SKM-1 (cell line): ENCODE data around the gene RGS6.
"Not testable (repeated sequence)": the region's sequence is repeated elsewhere in the genome, so short reads cannot be mapped to it uniquely, and the experiment has no call there.

Source experiments
- DNase-seq: peaks from one replicate; lab custom pipeline; 2025; ENCODE audit not compliant: unreplicated experiment; lab: John Stamatoyannopoulos, UW

Gene RGS6

GRCh38 chr14:71932229-71932981, at the start of gene RGS6:
RGS6 (plus strand) TSS chr14:71932429.
- DNase-seq: no peak

DNA sequence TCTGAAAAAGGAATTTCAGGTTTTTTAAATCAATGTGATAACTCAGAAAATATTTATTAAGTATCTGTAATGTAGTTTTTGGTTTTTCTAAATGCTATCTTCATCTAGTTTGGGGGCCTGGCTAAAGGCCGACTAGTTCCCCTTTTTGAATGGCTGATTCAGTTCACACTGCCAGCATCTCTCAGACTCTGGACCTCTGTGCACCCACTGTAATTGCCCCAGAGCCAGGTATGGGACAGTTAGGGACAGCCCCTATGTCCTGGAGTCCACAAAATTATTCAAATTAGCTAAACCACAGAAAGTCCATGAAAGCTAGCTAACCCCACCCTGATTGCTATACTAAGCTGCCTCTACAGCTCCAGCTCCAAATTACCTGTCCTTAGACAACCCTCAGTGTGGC, 49.1 kb upstream of the RGS6 start:
- DNase-seq: no peak

DNA sequence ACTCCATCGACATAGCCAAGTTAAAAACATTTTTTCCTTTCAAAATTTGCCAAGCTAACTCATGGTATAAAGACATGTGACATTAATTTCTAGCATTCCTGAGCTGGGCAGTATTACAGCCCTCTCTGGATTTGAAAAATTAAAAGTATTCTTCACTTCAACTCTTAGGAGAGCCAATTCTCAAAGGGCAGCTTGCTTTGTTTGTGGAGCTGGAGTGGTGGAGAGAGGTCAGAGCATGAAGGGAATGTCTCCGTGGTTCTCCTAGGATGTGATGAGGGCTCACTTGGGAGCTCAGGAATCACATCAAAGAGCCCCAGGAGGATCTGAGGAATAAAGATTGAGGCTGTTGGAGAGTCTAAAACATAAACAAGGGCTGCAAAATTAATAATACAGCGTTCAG, 46.9 kb upstream of the RGS6 start:
- DNase-seq: no peak

DNA sequence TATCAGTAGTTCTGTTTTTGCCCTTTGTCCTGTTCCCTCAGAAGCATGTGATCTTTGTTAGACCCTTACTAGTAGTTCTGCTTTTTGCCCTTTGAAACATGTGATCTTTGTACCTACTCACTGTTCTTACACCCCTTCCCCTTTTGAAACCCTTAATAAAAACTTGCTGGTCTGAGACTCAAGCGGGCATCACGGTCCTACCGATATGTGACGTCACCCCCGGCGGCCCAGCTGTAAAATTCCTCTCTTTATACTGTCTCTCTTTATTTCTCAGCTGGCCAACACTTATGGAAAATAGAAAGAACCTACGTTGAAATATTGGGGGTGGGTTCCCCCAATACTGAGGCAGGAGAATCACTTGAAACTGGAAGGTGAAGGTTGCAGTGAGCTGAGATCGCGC, 44.4 kb upstream of the RGS6 start:
- DNase-seq: not testable (repeated sequence)

- DNase-seq: no peak
Measured at GRCh38 chr14:71890541-71890940, 41.7 kb upstream of the RGS6 start.

GRCh38 chr14:71891185-71891584, 41.0 kb upstream of the RGS6 start:
- no peak for DNase-seq

GRCh38 chr14:71891970-71892369, 40.3 kb upstream of the RGS6 start:
- DNase-seq: no peak

DNA sequence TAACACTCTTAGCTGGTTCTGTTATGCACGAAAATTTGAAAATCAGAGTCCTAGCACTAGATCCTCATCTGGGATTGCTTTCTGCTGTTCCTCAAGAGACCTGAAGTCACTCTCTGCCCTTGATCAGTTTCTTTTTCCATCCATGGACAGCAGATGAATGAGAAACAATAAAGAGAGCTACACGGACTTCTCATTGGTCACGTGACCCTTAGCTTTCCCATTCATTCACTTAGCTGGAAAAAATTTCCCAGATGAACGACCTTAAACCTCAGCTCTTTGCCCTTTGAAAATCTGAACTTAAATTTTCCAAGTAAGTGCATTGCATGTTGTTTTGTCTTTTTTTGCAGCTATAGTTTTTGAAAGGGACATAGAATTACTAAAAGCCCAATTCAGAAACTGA, 27.2 kb upstream of the RGS6 start:
- no peak for DNase-seq

DNA sequence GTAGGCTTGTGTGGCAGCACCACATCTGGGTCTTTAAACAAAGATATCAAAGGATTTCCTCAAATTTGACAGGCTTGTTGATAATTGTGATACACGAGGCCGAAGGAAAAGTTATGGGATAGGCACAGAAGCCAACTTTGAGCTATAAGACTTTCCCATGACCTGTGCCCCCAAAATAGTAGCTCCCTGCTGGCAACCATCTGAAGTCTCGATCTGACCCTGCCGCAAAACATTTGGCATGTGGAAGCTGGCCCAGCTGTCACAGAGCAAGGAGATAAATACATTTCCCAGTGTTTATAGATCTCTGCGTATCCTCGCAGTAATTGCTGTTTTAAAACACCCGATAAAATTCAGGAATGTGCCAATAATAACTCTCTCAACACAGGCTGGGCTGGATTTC, 26.4 kb upstream of the RGS6 start:
- no peak for DNase-seq

- no peak for DNase-seq
Measured at GRCh38 chr14:71907793-71908515, 24.3 kb upstream of the RGS6 start.

DNA sequence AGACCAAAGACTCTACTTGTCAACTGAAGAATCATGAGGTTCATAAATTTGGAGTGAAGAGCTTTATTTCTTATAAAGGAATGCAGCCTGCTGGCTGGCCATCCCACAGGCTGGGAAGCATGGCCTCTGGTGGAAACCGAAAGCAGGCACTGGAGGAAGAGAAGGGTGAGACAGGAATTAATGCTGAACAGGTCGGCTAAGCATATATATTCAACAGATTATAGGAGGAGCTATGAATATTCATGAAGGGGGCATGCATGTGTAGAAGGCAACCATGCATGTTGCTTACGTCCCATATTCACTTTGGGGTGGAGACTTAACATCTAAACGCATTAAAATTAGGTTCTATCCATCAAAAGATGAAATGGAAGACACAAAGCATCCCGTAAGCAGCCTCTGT, 20.6 kb upstream of the RGS6 start:
- no peak for DNase-seq

DNA sequence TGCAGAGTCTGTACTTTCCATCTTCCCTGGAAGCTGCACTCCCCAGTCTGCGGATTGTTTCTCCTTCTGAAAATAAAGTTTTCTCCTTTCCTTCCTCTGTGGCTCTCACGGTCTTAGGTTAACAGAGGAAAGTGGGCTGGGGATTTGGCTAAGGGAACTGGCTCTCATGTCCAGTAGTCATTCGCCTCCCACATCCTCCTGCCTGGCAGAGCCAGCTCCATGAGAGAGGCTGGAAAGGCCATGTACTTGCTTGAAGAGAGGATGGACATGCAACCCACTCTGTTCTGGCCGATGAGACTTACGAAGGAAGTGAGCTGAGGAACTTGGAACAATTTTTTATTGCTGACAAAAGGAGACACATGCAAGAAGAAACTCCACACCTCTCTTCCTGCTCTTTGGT, 18.9 kb upstream of the RGS6 start:
- DNase-seq: no peak

GRCh38 chr14:71918955-71919354, 13.3 kb upstream of the RGS6 start:
- DNase-seq: no peak

DNA sequence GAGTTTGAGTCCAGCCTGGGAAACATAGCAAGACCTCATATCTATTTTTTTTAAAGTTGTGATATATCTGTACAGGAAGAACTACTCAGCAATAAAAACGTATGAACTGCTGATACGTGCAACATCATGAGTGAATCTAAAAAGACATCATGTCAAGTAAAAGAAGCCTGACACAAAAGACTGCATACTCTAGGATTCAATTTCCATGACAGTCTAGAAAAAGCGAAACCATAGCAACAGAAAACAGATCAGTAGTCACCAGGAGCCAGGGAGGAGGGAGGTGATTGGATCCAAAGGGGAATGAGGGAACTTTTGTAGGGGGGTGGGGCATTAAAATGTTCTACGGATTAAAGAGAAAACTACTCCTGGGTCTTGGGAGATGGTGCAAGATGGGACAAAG, 8.7 kb upstream of the RGS6 start:
- DNase-seq: no peak

DNA sequence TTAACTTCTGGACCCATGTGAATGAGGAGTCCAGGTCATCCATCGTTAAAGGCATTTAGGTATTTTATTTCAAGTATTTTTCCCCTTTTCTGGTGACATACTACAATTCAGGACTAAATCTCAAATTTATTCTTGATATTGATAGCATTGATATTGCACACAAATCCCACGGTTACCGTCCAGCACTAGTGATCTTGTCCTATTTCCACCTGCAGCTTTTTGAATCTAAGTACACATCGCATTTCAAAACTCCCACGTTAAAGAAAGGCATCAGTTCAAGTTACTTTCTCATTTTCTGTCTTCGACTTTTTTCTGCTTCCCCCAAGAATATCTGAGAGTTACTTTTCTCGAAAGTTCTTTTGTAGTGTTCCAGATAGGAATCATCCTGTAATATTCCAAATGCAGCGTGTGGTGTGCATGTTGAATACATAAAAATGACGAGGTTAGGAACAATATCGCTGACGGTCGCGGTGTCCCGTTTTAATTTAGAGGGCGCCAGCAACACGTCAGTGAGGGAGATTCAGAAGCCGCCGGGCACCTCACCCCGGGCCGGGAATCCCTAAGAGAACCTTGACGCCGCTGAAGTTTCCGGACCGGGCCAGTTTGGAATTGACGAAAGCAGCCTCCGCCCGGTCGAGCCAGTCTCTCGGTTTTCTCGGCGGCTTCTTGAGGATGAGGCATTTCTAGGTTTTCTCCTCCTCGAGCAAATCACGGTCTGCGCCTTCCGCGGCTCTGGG, 569 bp upstream of the RGS6 start:
- no peak for DNase-seq

- DNase-seq: no peak
Measured at GRCh38 chr14:71933001-71933587, 865 bp downstream of the RGS6 start.

GRCh38 chr14:71938273-71938672, 6.0 kb downstream of the RGS6 start:
- not testable (repeated sequence) for DNase-seq

- not testable (repeated sequence) for DNase-seq
Measured at GRCh38 chr14:71939344-71939743, 7.1 kb downstream of the RGS6 start.

DNA sequence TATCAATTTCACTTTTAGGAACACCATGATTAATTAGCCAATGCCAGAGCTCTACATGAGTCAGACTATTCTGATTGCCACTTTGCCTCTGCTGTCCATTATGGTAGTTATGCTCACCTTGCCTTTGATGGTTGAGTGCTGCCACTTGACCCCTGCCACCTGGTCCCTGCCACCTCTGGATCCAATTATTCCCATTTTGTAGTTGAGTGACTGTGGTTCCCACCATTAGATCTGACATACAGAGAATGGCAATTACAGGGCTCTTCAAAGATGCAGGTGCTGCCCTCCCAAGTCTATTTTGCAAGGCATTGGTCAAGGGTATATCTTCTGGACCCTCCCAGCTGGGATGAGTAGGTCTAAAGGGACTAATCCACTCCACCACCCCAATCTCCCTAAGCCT, 8.3 kb downstream of the RGS6 start:
- DNase-seq: not testable (repeated sequence)

DNA sequence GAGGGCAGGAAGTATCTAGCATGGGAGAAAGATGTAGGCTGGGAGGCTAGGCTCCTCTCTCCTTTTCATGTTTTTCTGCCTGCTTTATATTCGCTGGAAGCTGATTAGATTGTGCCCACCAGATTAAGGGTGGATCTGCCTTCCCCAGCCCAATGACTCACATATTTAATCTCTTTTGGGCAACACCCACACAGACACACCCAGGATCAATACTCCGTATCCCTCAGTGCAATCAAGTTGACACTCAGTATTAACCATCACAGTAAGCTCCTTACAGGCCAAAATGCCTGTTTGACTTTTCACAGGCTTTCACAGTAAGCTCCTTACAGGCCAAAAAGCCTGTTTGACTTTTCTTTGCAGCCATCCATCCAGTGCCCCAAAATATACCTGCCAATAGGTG, 9.4 kb downstream of the RGS6 start:
- not testable (repeated sequence) for DNase-seq

DNA sequence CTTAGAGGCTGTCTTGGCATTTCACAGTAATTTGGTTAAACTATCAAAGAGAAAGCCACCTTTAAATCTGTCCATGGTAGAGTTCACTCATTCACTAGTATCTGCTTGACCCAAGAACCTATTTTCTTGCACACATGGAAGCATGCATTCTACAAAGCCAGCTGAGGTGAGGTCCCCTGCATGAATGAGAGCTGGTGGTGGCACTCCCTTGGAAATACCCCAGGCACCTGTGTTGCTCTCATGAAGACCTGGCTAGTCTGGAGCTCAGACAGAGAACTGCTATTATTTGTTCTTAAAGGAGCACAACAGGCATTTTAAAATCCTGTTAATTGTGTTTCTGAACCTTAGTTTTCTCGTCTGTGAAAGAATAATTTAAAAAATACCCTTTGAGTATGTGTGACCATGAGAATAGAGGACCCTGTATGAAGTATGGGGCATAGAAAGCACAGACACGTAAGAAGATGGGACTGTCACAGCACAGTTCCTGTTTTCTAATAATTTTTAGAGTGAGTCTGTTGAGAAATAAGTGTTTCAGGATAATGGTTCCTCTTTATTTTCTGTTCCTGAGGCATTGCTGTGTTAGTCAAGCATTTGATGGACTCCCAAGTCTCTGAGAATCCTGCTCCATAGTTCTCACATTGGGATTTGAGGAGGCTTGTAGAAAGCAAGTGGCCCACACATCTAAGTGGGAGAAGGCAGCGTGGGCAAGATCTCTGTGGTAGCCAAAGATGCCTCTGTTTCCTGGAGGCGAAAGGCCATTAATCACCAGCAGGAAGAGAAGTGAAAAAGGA, 10.9 kb downstream of the RGS6 start:
- peak; percentile 35 for DNase-seq
